SH-SY5Y (cell line): Measurements from ENCODE around the gene HOXA3.

Experiments used
- GATA2 ChIP-seq: IDR thresholded peaks from 2 replicates; pipeline ENCODE4 v1.6.1; 2011; ENCODE audit warnings: mild to moderate bottlenecking, low read depth, low read length
- GATA3 ChIP-seq: IDR thresholded peaks from 2 replicates; pipeline ENCODE4 v1.6.1; 2011; ENCODE audit warnings: low read depth, mild to moderate bottlenecking, low read length, moderate library complexity

DNA sequence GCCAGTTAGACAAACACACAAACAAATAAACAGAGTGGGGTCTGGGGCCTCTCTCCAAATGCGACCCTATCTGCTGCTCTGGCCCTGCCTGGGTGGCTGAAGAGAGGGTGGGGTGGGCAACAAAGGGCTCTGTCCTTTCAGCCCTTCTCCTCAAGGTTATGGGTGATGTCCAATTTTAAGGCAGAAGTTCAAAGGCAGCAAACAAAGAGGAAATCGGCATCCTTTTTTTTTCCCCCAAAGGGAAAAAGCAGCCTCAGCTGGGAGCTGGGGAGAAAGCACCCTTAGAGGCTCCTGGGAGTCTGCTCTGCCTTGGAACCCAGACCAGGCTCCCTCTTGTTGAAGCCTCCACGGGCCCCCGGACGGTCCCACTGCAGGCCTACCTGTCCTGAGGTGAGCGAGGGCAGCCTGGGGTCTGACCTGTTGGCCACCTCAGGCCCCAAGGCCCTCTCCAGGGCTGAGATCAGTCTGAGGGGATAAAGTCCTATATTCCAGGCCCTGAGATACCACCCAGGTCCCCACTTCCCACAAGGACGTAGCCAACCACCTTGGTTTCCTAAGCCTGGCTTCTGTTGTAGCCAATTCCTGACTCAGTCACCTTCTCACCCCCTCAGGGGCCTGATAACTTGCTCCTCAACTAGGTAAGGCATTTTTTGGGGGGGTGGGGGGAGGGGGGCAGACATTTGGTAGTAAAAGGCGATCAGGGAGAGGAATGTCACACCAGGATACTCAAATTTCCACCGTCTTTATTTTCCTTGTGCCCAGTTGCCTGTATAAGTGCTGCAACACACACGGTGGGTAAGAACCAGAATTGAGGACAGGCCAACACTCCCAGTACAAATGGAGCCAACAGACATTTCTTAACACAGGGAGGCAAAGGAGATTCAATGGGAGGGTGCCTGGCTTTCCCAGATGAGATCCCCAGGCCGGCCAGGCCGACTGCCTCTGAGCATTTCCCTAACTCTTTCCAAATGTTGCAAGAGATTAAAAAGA lies 28.3 kb upstream of the HOXA3 start:
- no peak for TF ChIP-seq GATA3
- no peak for TF ChIP-seq GATA2
